ENCODE measurements around the gene C1QTNF1.

C1QTNF1 gene

GRCh38 chr17:78993241-78993956, 30.6 kb upstream of the C1QTNF1 start:
- DNase-seq: no peak

DNA sequence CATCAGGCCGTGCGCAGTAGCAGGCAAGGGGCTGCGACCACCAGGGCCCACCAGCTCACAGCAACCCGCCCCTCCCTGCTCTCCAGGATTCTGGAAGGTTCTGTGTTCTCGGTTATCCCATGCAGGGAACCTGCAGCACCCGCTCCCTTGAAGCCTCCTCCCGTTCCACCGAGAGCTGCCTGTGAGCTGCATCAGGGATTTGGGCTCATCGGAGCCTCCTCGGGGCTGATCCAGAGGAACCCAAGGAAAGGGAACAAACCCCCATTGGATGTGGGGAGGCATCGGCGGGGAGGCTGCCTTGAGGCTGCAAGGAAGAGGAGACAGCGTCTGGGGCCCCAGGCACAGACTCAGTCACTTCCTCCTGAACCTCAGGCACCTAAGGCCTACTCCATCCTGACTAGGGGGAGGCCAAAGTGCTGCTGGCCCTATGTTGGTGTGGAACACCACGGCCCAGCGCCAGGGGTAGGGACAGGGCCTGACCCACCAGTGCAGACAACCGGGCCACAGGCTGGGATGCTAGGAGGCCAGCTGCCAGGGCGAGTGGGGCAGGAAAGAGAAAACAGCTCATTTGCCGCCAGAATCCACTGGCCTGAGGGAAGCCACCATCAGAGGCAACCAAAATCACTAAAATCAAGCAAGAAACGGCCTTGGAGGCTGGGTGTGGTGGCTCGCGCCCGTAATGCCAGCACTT, 29.8 kb upstream of the C1QTNF1 start:
- DNase-seq: no peak

DNA sequence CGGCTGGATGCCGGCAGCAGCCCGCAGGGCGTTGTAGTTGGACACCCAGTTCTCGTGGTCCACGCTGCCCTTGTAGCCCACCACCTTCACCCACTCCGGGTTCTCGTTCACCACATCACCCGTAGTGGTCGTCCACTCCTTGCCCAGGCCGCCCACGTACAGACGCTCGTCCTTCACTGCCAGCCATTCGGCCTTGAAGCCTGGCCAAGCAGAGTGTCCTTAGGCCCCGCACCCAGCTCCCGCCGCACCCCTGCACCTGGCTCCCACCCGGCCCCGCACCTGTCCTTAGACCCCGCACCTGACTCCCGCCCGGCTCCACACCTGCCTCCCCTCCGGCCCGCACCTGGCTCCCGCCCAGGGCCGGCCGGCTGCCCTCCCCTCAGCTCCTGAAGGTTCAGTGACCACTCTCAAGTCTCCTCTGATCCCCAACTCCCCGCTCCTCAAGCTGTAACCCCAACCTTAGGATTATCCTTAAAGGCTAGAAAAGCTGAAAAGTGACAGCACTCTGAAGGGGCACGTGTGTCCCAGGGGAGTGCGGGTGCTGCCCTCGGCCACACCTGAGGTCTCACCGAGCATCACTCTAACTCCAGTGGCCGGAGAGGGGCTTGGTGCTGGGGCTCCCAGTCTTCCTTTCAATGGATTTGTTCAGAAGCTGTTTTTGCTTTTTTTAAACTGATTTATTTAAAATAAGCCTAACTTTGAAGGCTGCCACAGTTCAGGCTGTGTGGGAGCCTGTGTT, 28.8 kb upstream of the C1QTNF1 start:
- DNase-seq: no peak

DNA sequence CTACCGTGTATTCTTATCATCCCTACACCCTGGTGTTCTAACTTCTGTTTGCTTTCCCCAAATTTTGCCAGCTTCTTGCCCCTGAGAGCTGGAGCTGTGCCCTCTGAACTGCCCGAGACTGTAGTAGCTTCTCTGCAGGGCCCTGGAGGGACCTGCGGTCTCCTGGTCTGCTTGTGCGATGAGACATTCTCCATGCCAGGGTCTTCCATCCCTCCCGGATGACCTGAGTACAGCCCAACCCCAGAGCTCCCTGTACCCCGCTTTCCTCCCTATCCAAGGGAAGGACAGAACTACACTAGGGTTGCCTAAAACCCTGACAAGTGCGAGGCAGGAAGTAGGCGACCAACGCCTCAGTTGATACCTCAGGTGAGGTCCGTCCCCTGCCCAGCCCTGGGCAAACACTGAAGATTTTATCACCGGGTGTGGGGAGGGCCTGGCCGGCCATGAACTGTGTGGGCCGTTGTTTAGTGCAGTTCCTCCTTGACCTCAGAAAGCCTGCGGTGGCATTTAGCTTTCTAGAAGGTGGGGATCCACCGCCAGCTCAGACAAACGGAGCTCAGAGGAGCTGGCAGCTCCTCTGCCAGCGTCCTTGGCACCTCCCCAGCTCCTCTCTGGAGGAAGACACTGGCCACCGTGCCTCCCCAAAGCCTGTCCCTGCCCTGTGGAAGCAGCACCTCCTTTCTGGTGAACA, 28.1 kb upstream of the C1QTNF1 start:
- DNase-seq: no peak

DNA sequence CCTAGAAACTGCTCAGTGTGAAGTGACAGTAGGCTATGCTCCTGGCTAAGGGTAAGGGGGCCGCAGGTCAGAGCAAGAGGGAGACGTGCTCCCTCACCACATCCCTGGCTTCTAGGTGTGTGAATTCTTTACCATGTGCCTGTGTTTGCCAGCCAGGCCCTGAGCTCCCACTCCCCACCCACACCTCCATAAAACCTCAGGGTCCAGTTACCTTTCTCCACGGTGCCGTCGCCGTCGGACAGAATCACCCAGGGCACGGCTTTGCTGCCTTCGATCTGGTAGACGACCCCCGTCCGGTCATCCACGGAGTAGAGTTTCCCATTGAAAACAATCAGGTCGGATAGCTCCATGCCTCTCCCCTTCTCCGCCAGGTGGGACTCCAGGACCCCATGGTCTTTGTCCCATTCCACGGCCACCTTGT, 27.2 kb upstream of the C1QTNF1 start:
- DNase-seq: no peak

GRCh38 chr17:78997231-78997741, 26.7 kb upstream of the C1QTNF1 start:
- no peak for DNase-seq

- no peak for DNase-seq
Measured at GRCh38 chr17:78997881-78998280, 26.1 kb upstream of the C1QTNF1 start.

DNA sequence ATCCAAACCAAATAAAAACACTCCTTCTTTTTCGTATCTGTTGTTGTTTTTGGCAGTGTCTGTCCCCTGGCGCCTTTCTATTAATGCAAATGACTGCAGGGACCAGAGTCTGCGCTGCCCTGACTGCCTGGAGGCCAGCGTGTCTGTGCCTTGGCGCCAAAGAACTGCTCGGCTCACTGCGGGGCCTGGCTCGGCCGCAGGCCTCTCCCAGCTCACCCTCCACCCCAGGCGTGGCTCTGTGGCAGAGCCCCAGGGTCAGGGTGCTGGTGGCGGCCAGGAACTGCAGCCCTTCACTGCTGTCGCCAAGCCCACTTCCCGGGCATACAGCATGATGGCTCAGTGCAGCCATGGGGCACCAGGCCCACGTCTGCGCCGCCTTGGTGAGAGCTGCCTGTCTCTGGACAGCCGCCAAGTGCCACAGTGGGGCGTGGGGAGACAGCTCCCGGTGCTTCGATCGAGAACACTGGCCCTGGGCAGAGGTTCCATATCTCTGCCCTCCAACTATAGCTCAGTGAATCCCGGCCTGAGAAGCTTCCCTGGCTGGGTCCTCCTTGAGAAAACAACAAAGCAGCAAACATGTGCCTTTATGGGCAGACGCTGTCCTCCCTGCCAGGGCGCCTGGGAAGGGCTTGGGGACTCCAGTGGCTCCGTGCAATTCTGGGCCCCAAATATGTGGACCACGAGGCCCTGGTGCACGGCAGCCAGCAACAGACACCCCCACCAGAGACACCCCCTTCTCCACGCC, 25.5 kb upstream of the C1QTNF1 start:
- no peak for DNase-seq

GRCh38 chr17:78999056-78999768, 24.8 kb upstream of the C1QTNF1 start:
- no peak for DNase-seq

DNA sequence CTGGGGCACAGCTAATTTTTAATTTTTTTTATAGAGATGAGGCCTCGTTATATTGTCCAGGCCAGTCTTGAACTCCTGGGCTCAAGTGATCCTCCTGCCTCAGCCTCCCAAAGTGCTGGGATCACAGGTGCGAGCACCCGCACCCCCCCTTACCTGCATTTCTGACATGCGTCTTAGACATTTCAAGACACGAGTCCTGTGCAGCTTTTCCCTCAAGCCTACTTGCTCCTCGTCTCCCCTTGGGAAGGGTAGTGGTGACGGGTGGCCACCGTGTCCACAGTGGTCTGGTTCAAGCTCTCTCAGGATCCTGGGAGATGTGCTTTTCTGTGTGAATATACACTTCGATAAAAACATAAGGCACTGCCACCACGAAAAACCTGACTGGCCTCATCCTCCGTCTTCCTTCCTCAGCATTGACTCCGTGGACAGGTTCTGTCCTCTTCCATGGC, 24.0 kb upstream of the C1QTNF1 start:
- no peak for DNase-seq

DNA sequence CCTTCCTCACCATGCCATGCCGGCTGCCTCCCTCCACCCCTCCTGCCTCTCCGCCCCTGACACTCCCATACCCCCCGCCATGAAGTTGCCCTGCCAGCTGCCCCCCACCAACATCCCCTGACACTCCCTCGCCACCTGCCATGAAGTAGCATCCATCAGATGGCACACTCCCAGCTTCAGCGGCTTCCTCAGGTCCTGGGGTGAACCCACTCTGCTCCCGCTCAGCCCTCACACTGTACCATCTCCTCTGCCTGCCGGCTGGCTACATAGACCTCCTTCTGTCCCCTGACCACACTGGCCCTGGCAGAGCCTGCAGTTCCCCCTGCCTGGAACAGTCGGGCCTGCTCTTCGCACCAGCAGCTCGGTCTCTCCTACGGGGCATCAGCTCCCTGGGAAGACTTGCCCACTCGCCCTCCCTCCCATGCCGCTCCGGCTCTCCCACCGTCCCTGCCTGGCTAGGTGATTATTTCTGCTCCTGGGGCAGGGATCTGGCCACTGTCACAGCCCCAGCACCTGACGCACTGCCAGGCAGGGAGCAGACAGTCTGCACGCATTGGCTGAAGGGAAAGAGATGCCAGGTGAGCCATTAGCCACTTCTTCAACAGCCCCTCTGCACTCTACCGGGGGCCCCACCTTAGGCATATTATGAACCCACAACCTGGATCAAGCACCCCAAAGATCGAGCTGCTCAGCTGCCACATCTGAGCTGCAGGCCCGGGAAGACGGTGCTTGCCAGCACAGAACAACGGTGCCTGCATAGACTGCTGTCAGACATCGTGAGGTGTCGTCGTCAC, 23.4 kb upstream of the C1QTNF1 start:
- DNase-seq: no peak

GRCh38 chr17:79001190-79002020, 22.6 kb upstream of the C1QTNF1 start:
- DNase-seq: no peak

DNA sequence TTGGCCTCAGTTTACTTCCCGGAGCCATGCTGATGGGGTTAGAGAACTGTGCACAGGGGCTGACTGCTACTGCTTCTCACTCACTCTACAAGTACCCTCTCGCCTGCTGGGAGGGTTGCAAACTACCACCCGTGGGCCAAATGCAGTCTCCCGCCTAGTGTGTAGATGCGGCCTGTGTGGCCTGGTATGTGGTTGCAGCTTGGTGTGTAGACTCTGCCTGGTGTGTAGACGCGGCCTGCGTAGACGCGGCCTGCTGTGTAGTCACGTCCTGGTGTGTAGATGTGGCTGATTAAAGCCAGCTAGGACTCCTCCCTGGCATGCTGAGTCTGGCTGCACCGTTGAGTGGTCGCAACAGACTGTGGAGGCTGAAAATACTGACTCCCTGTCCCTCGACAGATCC, 21.7 kb upstream of the C1QTNF1 start:
- DNase-seq: no peak

GRCh38 chr17:79002796-79003593, 21.0 kb upstream of the C1QTNF1 start:
- no peak for DNase-seq

- DNase-seq: no peak
Measured at GRCh38 chr17:79003661-79004411, 20.1 kb upstream of the C1QTNF1 start.

- DNase-seq: no peak
Measured at GRCh38 chr17:79005063-79005861, 18.7 kb upstream of the C1QTNF1 start.

GRCh38 chr17:79006046-79006445, 17.9 kb upstream of the C1QTNF1 start:
- no peak for DNase-seq
